Astrocyte of the spinal cord (primary cell): ENCODE data around the gene ARHGEF26.

Experiments
- DNase-seq: peaks from one replicate; pipeline ENCODE4 v3.0.0; 2011; ENCODE audit warnings: low read depth, low spot score
- H3K4me3 ChIP-seq: 2 replicates; pipeline ENCODE4 v1.5.1; 2011; ENCODE audit warnings: low read depth, mild to moderate bottlenecking, low read length, moderate library complexity
- in situ Hi-C: cut with HindIII; loops from 2 replicates; pipeline ENCODE4 v1.10.0; 2017; ENCODE audit warnings: low sequenced_read_pairs
- TF ChIP-seq, protein P1 (sequence below): IDR thresholded peaks from 2 replicates; pipeline ENCODE4 v1.5.1; 2012; ENCODE audit warnings: low read depth, mild to moderate bottlenecking, low read length, inconsistent platforms

The ARHGEF26 gene

DNA sequence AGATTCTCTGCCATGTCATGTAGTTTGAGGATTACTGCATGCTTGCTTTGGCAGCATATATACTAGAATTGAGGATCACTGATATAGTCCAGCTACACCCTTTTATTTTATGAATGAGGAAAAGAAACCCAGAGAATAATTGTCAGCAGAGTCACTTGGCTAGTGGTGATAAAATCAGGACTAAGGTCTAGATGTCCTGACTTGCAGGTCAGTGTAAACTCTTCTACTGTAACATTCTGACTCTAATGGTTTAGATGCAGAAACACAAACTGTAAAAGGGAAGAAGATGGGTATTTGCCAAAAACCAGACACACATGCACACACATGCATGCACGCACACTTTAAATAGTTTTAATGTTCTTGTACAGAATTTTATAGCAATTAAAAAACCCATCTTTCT, 97.5 kb downstream of the ARHGEF26 start:
- DNase-seq, result no peak
- in situ Hi-C loops, result no loop called here

DNA sequence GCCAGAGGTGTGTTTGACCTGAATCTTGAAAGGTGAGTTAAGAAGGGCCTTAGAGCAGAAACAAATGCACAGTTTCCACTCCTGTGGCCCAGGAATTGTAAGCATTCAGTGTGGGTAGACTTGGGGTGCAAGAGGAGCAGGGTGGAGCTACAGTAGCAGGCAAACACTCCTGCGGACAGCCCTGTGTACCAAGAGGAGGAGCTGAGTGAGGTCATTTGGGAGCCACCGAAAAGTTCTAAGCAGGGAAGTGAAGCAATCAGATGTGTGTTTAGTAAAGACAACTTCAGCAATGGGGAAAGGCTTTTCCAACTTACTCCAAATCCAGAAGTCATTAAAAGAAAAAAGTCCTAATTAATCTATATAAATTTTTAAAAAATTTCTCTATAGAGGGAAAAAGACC, 99.3 kb downstream of the ARHGEF26 start:
- no peak overlapping the region for H3K4me3 ChIP-seq
- TF ChIP-seq, protein P1, sequence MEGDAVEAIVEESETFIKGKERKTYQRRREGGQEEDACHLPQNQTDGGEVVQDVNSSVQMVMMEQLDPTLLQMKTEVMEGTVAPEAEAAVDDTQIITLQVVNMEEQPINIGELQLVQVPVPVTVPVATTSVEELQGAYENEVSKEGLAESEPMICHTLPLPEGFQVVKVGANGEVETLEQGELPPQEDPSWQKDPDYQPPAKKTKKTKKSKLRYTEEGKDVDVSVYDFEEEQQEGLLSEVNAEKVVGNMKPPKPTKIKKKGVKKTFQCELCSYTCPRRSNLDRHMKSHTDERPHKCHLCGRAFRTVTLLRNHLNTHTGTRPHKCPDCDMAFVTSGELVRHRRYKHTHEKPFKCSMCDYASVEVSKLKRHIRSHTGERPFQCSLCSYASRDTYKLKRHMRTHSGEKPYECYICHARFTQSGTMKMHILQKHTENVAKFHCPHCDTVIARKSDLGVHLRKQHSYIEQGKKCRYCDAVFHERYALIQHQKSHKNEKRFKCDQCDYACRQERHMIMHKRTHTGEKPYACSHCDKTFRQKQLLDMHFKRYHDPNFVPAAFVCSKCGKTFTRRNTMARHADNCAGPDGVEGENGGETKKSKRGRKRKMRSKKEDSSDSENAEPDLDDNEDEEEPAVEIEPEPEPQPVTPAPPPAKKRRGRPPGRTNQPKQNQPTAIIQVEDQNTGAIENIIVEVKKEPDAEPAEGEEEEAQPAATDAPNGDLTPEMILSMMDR, result no peak
- in situ Hi-C loops, result no loop called here
- DNase-seq, result no peak

More for the DNA sequence above, 97.5 kb downstream of the ARHGEF26 start:
- TF ChIP-seq, protein P1, result no peak
- no peak overlapping the region for H3K4me3 ChIP-seq

- in situ Hi-C loops, result no loop called here
- TF ChIP-seq, protein P1, result no peak
- no peak overlapping the region for H3K4me3 ChIP-seq
Measured at GRCh38 chr3:154223519-154223918, 102.3 kb downstream of the ARHGEF26 start.

GRCh38 chr3:154224366-154224765, 103.2 kb downstream of the ARHGEF26 start:
- DNase-seq, result no peak
- TF ChIP-seq, protein P1, result no peak
- no peak overlapping the region for H3K4me3 ChIP-seq
- in situ Hi-C loops, result no loop called here

More at GRCh38 chr3:154223519-154223918, 102.3 kb downstream of the ARHGEF26 start:
- DNase-seq, result no peak

GRCh38 chr3:154224866-154225265, 103.7 kb downstream of the ARHGEF26 start:
- H3K4me3 ChIP-seq, result no peak overlapping the region
- DNase-seq, result no peak
- TF ChIP-seq, protein P1, result no peak
- in situ Hi-C loops, result no loop called here

GRCh38 chr3:154225536-154225935, 104.3 kb downstream of the ARHGEF26 start:
- TF ChIP-seq, protein P1, result no peak
- in situ Hi-C loops, result no loop called here
- DNase-seq, result no peak
- no peak overlapping the region for H3K4me3 ChIP-seq

DNA sequence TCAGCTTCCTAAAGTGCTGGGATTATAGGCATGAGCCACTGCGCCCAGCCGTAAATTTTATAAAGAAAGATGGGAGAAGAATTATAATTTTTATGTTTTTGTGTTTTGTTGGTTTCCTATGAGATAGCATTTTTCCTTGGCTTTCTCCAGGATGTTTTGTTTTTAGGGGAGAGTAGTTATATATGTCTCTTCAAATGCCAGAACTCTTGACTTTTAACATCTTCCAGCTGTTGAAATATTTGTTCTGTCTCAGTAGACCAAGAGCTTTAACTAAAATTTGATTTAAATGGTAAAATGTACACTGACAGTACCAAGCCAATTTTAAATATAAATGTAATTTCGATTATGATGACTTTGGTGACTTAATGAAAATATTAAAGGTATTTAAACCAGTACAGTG, 106.3 kb downstream of the ARHGEF26 start:
- TF ChIP-seq, protein P1, result no peak
- no peak overlapping the region for H3K4me3 ChIP-seq
- in situ Hi-C loops, result no loop called here
- no peak for DNase-seq
